Measurements from ENCODE around the gene ZBTB4. TPM values are rescaled to one million over a fixed set of nuclear protein-coding genes. Genes with fewer than 3 reads are reported as not detected.

ZBTB4 gene
- total and polyA plus RNA-seq, 9 of the 15 experiments (the other 6 are each of a cell fraction or from before 2014, with no cell fraction given): 0.92 to 6.9 (median 3.3) TPM

DNA sequence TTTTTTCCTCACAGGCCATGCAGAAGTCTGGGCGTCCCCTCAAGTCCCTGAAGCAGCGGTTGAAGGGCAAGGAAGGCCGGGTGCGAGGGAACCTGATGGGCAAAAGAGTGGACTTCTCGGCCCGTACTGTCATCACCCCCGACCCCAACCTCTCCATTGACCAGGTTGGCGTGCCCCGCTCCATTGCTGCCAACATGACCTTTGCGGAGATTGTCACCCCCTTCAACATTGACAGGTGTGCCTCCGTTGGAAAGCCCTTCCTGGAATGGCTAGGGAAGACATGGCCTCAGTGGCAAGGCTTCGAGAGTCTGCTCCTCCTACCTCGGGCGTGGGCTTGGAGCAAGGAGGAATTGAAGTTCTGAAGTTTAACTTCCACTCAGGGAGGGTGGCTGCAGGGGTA lies 18.2 kb upstream of the ZBTB4 start:
- Histone ChIP-seq H3K36me3 (ENCODE audit: control insufficient read depth, insufficient read depth, low read length) (peaks cover 87% of the 10 kb centered on the region), H3K79me2 (ENCODE audit: control insufficient read depth, insufficient read depth, low read length) (peaks cover 29% of the 10 kb centered on the region), H3K9me3 (replicated peaks; ENCODE audit: control insufficient read depth, insufficient read depth, low read depth, low read length) (no peaks in the 10 kb centered on the region), H4K20me1 (replicated peaks; ENCODE audit: control insufficient read depth, insufficient read depth, low read length) (0 out of 2 replicates have a peak, but pooled peaks cover 8% of the 10 kb centered on the region), H3K4me2 (ENCODE audit: insufficient read depth, low read length) (no peak overlapping the region), H3K27me3 (ENCODE audit: control insufficient read depth in 2 of 2, insufficient read depth in 2 of 2, low read length in 2 of 2) (no peaks in the 10 kb centered on the region), H3K9me1 (ENCODE audit: control insufficient read depth, insufficient read depth, low read length) (no peaks in the 10 kb centered on the region), H3K4me3 (no peak overlapping the region), H3K4me1 (replicated peaks in 1 of 2; ENCODE audit: control insufficient read depth in 2 of 2, insufficient read depth in 2 of 2, low read length in 2 of 2) (no peaks in the 10 kb centered on the region), H3K27ac (ENCODE audit: extremely low read depth, low read depth, low read length) (no peak overlapping the region), H3K9ac (ENCODE audit: insufficient read depth in 1 of 2, low read depth in 2 of 2, low read length in 2 of 2) (no peak overlapping the region), H2AFZ (ENCODE audit: low read depth, low read length) (no peak overlapping the region)
- WGBS (ENCODE audit: insufficient coverage, low coverage, missing lambda C conversion rate): 93% methylated on average over 9 of the region's 14 CpGs
- in situ Hi-C loops (cut with MboI): no loop called here
- no peak for DNase-seq (ENCODE audit: extremely low read depth in 1 of 4, low spot score in 3 of 4)
- BruUV-seq (replicated peaks): no TSS peak
- ATAC-seq: no peak
- intact Hi-C loops (cut with micrococcal nuclease): no loop called here
- CTCF ChIA-PET (ENCODE audit: low intra/inter-chr PET ratio): no interaction called here
- TF ChIP-seq HOXB6 (CRISPR knock-in tag; IDR thresholded peaks at IDR 0.05; ENCODE audit: borderline replicate concordance): no peak
- TF ChIP-seq SP2 (IDR thresholded peaks at IDR 0.05; ENCODE audit: extremely low read depth, low read depth, low read length, poor library complexity, severe bottlenecking): no peak
- no peak for TF ChIP-seq CBX2 (IDR thresholded peaks at IDR 0.05; ENCODE audit: insufficient read depth, low read length, poor library complexity, severe bottlenecking)
- 0 out of 2 replicates have a peak, but pooled peaks have one; percentile 1 for TF ChIP-seq POLR2AphosphoS5 (IDR thresholded peaks at IDR 0.05; ENCODE audit: control insufficient read depth, insufficient read depth, low read depth, low read length)
- no peak for TF ChIP-seq NFIC (IDR thresholded peaks at IDR 0.05)
- TF ChIP-seq, protein P1, sequence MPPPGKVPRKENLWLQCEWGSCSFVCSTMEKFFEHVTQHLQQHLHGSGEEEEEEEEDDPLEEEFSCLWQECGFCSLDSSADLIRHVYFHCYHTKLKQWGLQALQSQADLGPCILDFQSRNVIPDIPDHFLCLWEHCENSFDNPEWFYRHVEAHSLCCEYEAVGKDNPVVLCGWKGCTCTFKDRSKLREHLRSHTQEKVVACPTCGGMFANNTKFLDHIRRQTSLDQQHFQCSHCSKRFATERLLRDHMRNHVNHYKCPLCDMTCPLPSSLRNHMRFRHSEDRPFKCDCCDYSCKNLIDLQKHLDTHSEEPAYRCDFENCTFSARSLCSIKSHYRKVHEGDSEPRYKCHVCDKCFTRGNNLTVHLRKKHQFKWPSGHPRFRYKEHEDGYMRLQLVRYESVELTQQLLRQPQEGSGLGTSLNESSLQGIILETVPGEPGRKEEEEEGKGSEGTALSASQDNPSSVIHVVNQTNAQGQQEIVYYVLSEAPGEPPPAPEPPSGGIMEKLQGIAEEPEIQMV (tag; conservative IDR thresholded peaks at IDR 0.05; ENCODE audit: low read depth): no peak
- TF ChIP-seq, protein P2, sequence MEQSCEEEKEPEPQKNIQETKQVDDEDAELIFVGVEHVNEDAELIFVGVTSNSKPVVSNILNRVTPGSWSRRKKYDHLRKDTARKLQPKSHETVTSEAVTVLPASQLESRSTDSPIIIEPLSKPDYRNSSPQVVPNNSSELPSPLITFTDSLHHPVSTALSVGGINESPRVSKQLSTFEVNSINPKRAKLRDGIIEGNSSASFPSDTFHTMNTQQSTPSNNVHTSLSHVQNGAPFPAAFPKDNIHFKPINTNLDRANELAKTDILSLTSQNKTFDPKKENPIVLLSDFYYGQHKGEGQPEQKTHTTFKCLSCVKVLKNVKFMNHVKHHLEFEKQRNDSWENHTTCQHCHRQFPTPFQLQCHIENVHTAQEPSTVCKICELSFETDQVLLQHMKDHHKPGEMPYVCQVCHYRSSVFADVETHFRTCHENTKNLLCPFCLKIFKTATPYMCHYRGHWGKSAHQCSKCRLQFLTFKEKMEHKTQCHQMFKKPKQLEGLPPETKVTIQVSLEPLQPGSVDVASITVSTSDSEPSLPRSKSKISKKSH (CRISPR knock-in tag; IDR thresholded peaks at IDR 0.05): no peak
- no peak for FAIRE-seq
- POLR2A ChIA-PET: interaction anchor here (0.8 to 3.6 kb wide), 4 partner anchors 10 to 93 kb away, joined by 3 to 25 read pairs (median 4); partner anchors contain the start of genes POLR2A and TMEM256
